ENCODE results near the gene MKI67.
A peak's percentile ranks its signal among the peaks of the same experiment; 100 is the strongest.

MKI67 gene

GRCh38 chr10:128050121-128050516, 76.1 kb downstream of the MKI67 start:
- DNase-seq (ENCODE audit: low spot score): no peak

GRCh38 chr10:128049226-128050120, 76.8 kb downstream of the MKI67 start:
- no peak for DNase-seq (ENCODE audit: low spot score)

DNA sequence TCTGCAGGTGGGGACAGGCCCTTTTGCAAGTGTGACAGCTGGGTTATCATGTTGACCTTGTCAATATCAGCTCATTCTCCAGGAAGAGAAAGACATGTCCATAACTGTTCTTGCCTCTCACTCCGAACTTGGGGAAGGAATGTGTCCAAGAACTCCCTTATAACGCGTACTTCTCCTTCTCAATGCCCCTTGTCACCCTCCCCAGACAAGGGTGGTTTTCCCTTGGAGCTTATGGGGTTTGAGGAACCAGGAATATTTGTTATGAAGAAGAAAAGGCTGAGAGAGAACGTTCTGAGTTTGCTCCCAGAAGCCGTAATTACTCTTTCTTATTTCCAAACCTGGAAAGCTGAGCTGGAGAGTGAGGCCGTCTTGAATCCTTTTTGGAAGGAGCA, 77.4 kb downstream of the MKI67 start:
- DNase-seq (ENCODE audit: low spot score): no peak

GRCh38 chr10:128047991-128048818, 78.0 kb downstream of the MKI67 start:
- peak; percentile 29 for DNase-seq (ENCODE audit: low spot score)

DNA sequence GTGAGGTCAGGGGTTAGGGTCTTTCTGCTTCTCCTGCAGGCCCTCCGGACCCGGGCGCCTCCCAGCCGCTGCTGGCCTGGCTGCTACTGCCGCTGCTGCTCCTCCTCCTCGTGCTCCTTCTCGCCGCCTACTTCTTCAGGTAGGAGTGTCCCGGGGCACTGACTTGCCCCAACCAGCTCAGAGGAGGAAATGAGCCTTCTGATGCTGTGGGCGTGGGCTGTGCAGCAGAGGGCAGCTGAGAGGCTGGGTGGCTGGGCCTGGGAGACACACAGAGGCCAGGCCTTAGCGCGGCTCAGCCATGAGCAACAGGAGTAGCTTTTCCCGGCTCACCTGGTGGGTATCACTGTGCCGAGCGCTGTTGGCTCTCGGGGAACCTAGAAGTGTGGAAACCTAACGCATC, 78.9 kb downstream of the MKI67 start:
- DNase-seq (ENCODE audit: low spot score): no peak

GRCh38 chr10:128046953-128047290, 79.3 kb downstream of the MKI67 start:
- no peak for DNase-seq (ENCODE audit: low spot score)

All from HuH-7 (cell line).